Heart left ventricle (tissue), 16 donors: ENCODE results near the gene PGGT1B. TPM values are rescaled to one million over a fixed set of nuclear protein-coding genes. Genes with fewer than 3 reads are reported as not detected.

Experiments
- ATAC-seq, 4 donors: fragments of 200-7000 bp; cut with Tn5 transposase; one replicate each; pipeline ENCODE4 v1.9.1; 2020 to 2022; ENCODE audit warnings: moderate library complexity in 4 of 4, mild to moderate bottlenecking in 3 of 4, moderate number of reproducible peaks in 1 of 4
- DNase-seq, 5 donors: peaks; one replicate each; pipeline ENCODE4 v3.0.0-alpha.2; 2020
- H3K27ac ChIP-seq, 12 donors: fragments of 200-600 bp; sonication (generic) in 4 of 12; one replicate each; pipeline versions ENCODE4 v1.5.0 to v1.8.0; 2016 to 2022; ENCODE audit warnings: mild to moderate bottlenecking in 2 of 12
- H3K27me3 ChIP-seq, 9 donors: fragments of 200-600 bp; sonication (generic) in 2 of 9; one replicate each; pipeline versions ENCODE4 v1.5.1 to v1.8.0; 2016 to 2022; ENCODE audit warnings: mild to moderate bottlenecking in 3 of 9
- H3K36me3 ChIP-seq, 9 donors: fragments of 200-600 bp; sonication (generic) in 2 of 9; one replicate each; pipeline versions ENCODE4 v1.5.0 to v1.8.0; 2018 to 2022; ENCODE audit warnings: mild to moderate bottlenecking in 2 of 9
- H3K4me1 ChIP-seq, 12 donors: fragments of 200-600 bp; sonication (generic) in 4 of 12; one replicate each; pipeline versions ENCODE4 v1.5.0 to v1.8.0; 2016 to 2022; ENCODE audit warnings: mild to moderate bottlenecking in 3 of 12
- H3K4me3 ChIP-seq, 12 donors: fragments of 200-600 bp; sonication (generic) in 4 of 12; one replicate each; pipeline versions ENCODE4 v1.5.0 to v1.8.0; 2017 to 2022; ENCODE audit warnings: mild to moderate bottlenecking in 9 of 12, moderate library complexity in 4 of 12
- H3K9me3 ChIP-seq, 12 donors: fragments of 200-600 bp; sonication (generic) in 4 of 12; one replicate each; pipeline versions ENCODE4 v1.5.0 to v1.8.0; 2016 to 2022; ENCODE audit warnings: mild to moderate bottlenecking in 1 of 12
- POLR2A ChIP-seq, 2 donors: fragments of 450-650 bp; IDR thresholded peaks; one replicate each; pipeline ENCODE4 v1.6.1; 2017; ENCODE audit warnings: antibody characterized with exemption in 2 of 2, mild to moderate bottlenecking in 2 of 2, moderate library complexity in 2 of 2
- WGBS, 4 donors: extraction: QIAGEN DNeasy Blood & Tissue Kit in 2 of 4; methylation state at CpG; one replicate each; pipeline versions ENCODE4 v1.1.5 to v1.1.7; 2013 to 2018; 5-methylcytosine and 5-hydroxymethylcytosine counted together
- intact Hi-C, 10 donors: fragments of 100-400 bp; cut with DNase I; formaldehyde crosslinking; loops; one replicate each; pipeline versions ENCODE4 v1.11.1 to v1.14.2; 2022
- long read RNA-seq, 3 donors: library from polyadenylated mRNA; unstranded; transcript quantifications; one replicate each; pipeline ENCODE4 v2.0.0, GENCODE V29; 2020 to 2021
- polyA plus RNA-seq, 2 donors: library from polyadenylated mRNA; stranded (reverse); fragments of 200-250 nt; gene quantifications; one replicate each; pipeline ENCODE4 v1.2.3, GENCODE V29; 2013
- total RNA-seq, 9 donors: library from RNA; depleted of rRNA in 2 of 9; stranded (reverse); fragments of >200 nt in 2 of 9; fragmentation: NEBNext Ultra II Directional in 3 of 9; extraction: Animal tissue kit (Norgen Biotek cat#: 25700) in 3 of 9; gene quantifications; one replicate each; pipeline versions ENCODE4 v1.1.0 to v1.2.4, GENCODE V29; 2016 to 2023
- TF ChIP-seq, protein P1 (sequence below), 12 donors: fragments of 200-600 bp; sonication (generic) in 4 of 12; IDR thresholded peaks; one replicate each; pipeline versions ENCODE4 v1.5.0 to v1.8.0; 2018 to 2022; ENCODE audit warnings: antibody characterized with exemption in 12 of 12, mild to moderate bottlenecking in 5 of 12
- donor health status: ischemic (EF 13 %, LVEDD 7.1; RV severe dilation, severe dysfunction).
- donor health status: healthy with polysubstance abuse.
- donor health status: DM: no; HTN: yes; CAD: no.
- donor health status: DM: no; HTN: no; CAD: no.
- donor health status: ischemic (EF 25% LVEDD 6.9; RV normal size, moderate dysfunction).
- donor health status: ischemic (EF 25% LVEDD 5.7; RV mildly dilated, moderate dysfunction).
- donor health status: healthy.
- donor health status: DM: yes; HTN: yes; CAD: no.
- donor health status: ischemic (EF 35%, LVEDD 5.7; RV mildly dilated, moderate dysfunction).
- donor health status: nonischemic (EF 11% LVEDD 7.7; RV severe dilation, severe dysfunction).
- donor health status: DM: yes; HTN: yes; CAD: no.
- donor health status: PGD.
- donor health status: ischemic (EF 29% LVEDD 5.4; RV normal size, mild dysfunction).
- donor health status: nonischemic (EF 23%, LVEDD 6.1; RV moderate dilation, normal function).

Gene PGGT1B
- total RNA-seq = 10 to 100 TPM in 7 of 9 donors, 1 to 10 TPM in 2; 4.2 to 36.8 (median 26.6) TPM
- 1 to 10 TPM; 2.8 to 5.1 TPM for polyA plus RNA-seq
- long read RNA-seq, donor 1, full-length matches to known transcripts = 29 of 33 reads
- long read RNA-seq, donor 1, partial matches to known transcripts = 0 of 33 reads
- long read RNA-seq, donor 1, other reads (novel, unspliced or antisense) = 4 of 33 reads
- long read RNA-seq, donor 2, full-length matches to known transcripts = 46 of 62 reads
- long read RNA-seq, donor 2, partial matches to known transcripts = 1 of 62 reads
- long read RNA-seq, donor 2, other reads (novel, unspliced or antisense) = 15 of 62 reads
- long read RNA-seq, donor 3, full-length matches to known transcripts = 22 of 28 reads
- long read RNA-seq, donor 3, partial matches to known transcripts = 0 of 28 reads
- long read RNA-seq, donor 3, other reads (novel, unspliced or antisense) = 6 of 28 reads

- H3K36me3 ChIP-seq = peaks cover 0 to 15% (median 9%) of the 10 kb centered on the region in 9 donors
- H3K4me3 ChIP-seq = peak within 1 kb of the TSS; percentile 49 to 97 (median 88)
- peaks cover 0 to 51% (median 22%) of the 10 kb centered on the region in 12 donors for H3K4me1 ChIP-seq
- peak; percentile 96 to 99 (median 98) for ATAC-seq
- 0 to 1% (median 0%) methylated on average over 29 to 50 of the region's 50 CpGs for WGBS, 4 donors
- intact Hi-C loops = no loop called here
- DNase-seq = peak; percentile 77 to 88 (median 84)
- H3K27ac ChIP-seq = peak within 1 kb of the TSS; percentile 35 to 91 (median 82)
- H3K9me3 ChIP-seq = no peaks in the 10 kb centered on the region
- peak in 1 of 2 donors; percentile 51 for TF ChIP-seq POLR2A (IDR thresholded peaks at IDR 0.05)
- TF ChIP-seq, protein P1, sequence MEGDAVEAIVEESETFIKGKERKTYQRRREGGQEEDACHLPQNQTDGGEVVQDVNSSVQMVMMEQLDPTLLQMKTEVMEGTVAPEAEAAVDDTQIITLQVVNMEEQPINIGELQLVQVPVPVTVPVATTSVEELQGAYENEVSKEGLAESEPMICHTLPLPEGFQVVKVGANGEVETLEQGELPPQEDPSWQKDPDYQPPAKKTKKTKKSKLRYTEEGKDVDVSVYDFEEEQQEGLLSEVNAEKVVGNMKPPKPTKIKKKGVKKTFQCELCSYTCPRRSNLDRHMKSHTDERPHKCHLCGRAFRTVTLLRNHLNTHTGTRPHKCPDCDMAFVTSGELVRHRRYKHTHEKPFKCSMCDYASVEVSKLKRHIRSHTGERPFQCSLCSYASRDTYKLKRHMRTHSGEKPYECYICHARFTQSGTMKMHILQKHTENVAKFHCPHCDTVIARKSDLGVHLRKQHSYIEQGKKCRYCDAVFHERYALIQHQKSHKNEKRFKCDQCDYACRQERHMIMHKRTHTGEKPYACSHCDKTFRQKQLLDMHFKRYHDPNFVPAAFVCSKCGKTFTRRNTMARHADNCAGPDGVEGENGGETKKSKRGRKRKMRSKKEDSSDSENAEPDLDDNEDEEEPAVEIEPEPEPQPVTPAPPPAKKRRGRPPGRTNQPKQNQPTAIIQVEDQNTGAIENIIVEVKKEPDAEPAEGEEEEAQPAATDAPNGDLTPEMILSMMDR (IDR thresholded peaks at IDR 0.05) = no peak
- no peaks in the 10 kb centered on the region for H3K27me3 ChIP-seq
These were observed at the start of gene PGGT1B for GRCh38 chr5:115262321-115263077. Gene PGGT1B (minus strand): TSS chr5:115262877. CDS start chr5:115262851, 26 bp downstream.

DNA sequence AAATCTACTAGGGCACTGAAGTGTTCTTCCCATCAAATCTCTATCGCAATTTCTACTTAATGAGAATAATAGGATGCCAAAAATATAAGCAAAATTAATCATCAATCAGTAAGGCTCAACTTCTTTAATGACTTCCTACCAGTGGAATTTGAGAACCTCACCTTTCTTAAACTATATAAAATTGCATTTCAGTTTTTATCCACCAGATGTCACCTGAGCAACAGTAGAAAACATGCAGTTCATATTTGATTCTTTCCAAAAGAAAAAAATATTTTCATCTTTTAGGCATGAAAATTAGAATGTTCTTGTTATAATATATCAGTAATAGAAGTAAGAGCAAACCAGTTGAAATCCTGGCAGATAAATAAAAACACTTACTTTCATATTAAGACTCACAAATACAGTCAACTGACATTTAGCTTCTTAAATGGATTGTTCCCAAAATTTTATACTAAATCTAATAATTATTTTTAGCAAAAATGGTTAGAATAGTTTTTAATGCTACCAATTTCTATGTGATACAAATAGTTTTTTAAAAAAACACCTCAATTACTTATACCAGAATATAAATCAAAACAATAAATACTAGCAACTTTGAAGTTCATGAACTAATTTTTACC is 47.2 kb upstream of the PGGT1B start:
- no peak overlapping the region for H3K4me3 ChIP-seq
- WGBS, 4 donors = 18 to 26% (median 20%) methylated on average over 1 of the region's 1 CpG
- DNase-seq (no peak), ATAC-seq (peak in 2 of 4 donors; percentile 47 to 51)
- no peaks in the 10 kb centered on the region for H3K9me3 ChIP-seq
- no peaks in the 10 kb centered on the region for H3K27me3 ChIP-seq
- intact Hi-C loops = loop anchor here (1.0 to 10.0 kb wide), 15 partner anchors 55 to 757 kb away; partner anchors contain the start of genes AP3S1 (in 1 of the 10) and ATG12 (in 1 of the 10)
- H3K4me1 ChIP-seq = no peaks in the 10 kb centered on the region
- H3K36me3 ChIP-seq = no peaks in the 10 kb centered on the region
- TF ChIP-seq POLR2A (IDR thresholded peaks at IDR 0.05) = no peak
- TF ChIP-seq, protein P1 (IDR thresholded peaks at IDR 0.05) = peak; percentile 67 to 89 (median 74)
- no peak overlapping the region for H3K27ac ChIP-seq

DNA sequence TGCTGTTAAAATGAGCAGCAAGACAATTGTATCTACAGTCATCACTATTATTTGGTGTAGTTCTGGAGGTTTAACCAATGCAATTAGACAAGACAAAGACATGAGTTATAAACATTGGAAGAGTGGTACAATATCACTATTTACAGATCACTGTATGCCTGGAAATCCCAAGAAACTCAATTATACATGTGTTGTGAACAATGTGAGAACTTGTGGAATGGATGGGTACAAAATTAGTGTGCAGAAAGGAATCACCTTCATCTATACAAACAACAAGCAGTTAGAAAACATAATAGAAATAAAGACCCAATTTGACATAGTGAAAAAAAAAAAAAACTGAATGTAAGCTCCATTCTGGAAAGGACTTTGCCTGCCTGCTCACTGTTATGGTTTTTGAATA is 46.1 kb upstream of the PGGT1B start:
- Histone ChIP-seq H3K9me3 (no peaks in the 10 kb centered on the region), H3K4me3 (no peak overlapping the region), H3K27me3 (no peaks in the 10 kb centered on the region), H3K27ac (no peak overlapping the region), H3K4me1 (no peaks in the 10 kb centered on the region), H3K36me3 (no peaks in the 10 kb centered on the region)
- ATAC-seq = no peak
- intact Hi-C loops = loop anchor here in 8 of 10 donors (1.0 to 10.0 kb wide), 9 partner anchors 265 to 758 kb away; no protein-coding TSS in a partner anchor
- no peak for TF ChIP-seq POLR2A (IDR thresholded peaks at IDR 0.05)
- TF ChIP-seq, protein P1 (IDR thresholded peaks at IDR 0.05) = no peak
- DNase-seq = no peak
